ENCODE data around the gene GAS5. TPM values are rescaled to one million over a fixed set of nuclear protein-coding genes. Genes with fewer than 3 reads are reported as not detected.
"Not testable (repeated sequence)": the region's sequence is repeated elsewhere in the genome, so short reads cannot be mapped to it uniquely, and the experiment has no call there.

GAS5 gene
- total RNA-seq, 2 donors from 2014 or later, result 162 to 223 TPM

DNA sequence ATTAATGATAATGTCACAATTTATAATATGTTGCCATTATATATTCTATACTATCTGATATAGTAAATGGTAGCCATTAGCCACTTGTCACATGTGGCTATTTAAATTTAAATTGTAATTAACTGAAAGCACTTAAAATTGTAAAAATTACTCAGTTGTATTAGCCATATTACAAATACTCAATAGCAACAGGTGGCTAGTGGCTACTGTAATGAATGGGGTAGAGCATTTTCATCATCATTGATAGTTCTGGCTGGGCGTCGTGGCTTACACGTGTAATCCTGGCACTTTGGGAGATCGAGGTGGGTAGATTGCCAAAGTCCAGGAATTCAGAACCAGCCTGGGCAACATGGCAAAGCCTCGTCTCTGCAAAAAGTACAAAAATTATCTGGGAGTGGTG is 16.9 kb upstream of the GAS5 start:
- TF ChIP-seq POLR2A (IDR thresholded peaks at IDR 0.05) (no peak), POLR2AphosphoS5 (IDR thresholded peaks at IDR 0.05) (no peak)
- TF ChIP-seq, protein P1, sequence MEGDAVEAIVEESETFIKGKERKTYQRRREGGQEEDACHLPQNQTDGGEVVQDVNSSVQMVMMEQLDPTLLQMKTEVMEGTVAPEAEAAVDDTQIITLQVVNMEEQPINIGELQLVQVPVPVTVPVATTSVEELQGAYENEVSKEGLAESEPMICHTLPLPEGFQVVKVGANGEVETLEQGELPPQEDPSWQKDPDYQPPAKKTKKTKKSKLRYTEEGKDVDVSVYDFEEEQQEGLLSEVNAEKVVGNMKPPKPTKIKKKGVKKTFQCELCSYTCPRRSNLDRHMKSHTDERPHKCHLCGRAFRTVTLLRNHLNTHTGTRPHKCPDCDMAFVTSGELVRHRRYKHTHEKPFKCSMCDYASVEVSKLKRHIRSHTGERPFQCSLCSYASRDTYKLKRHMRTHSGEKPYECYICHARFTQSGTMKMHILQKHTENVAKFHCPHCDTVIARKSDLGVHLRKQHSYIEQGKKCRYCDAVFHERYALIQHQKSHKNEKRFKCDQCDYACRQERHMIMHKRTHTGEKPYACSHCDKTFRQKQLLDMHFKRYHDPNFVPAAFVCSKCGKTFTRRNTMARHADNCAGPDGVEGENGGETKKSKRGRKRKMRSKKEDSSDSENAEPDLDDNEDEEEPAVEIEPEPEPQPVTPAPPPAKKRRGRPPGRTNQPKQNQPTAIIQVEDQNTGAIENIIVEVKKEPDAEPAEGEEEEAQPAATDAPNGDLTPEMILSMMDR (IDR thresholded peaks at IDR 0.05), result no peak
- no peaks in the 10 kb centered on the region for H3K4me1 ChIP-seq (replicated peaks)
- no peak overlapping the region for H3K4me3 ChIP-seq
- no peak for DNase-seq (ENCODE audit: low spot score)
- 89% methylated on average over 5 of the region's 5 CpGs for WGBS
- H3K36me3 ChIP-seq, result no peaks in the 10 kb centered on the region
- H3K9me3 ChIP-seq, result no peaks in the 10 kb centered on the region
- intact Hi-C loops (cut with DNase I), result no loop called here
- H3K27me3 ChIP-seq (replicated peaks; ENCODE audit: insufficient read depth), result no peaks in the 10 kb centered on the region
- no peak overlapping the region for H3K27ac ChIP-seq

DNA sequence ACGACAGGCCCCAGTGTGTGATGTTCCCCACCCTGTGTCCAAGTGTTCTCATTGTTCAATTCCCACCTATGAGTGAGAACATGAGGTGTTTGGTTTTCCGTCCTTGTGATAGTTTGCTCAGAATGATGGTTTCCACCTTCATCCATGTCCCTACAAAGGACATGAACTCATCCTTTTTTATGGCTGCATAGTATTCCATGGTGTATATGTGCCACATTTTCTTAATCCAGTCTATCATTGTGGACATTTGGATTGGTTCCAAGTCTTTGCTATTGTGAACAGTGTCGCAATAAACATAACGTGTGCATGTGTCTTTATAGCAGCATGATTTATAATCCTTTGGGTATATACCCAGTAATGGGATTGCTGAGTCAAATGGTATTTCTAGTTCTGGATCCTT is 13.3 kb upstream of the GAS5 start:
- H3K27ac ChIP-seq; H3K4me3 ChIP-seq; intact Hi-C loops (cut with DNase I); DNase-seq (ENCODE audit: low spot score); H3K4me1 ChIP-seq (replicated peaks); H3K27me3 ChIP-seq (replicated peaks; ENCODE audit: insufficient read depth); H3K36me3 ChIP-seq; H3K9me3 ChIP-seq: not testable (repeated sequence)
- WGBS, result 90% methylated on average over 4 of the region's 4 CpGs

DNA sequence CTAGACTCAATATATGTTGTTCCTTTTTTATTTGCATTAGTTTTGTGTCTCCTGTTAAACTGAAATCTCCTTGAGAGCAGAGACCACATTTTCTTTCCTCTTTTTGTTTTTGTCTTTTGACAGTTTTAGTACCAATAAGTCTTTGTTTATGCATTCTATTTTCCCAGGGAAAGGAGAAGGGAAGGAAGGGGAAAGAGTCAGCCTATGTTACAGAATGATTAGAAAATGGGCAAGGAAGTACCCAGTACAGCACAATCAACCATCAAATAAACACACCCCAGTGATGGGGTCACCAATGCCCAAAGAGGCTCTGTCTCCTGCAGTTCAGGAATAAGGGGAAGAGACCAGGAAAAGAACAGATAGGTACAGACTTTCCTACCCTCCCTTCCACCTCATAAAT is 10.5 kb upstream of the GAS5 start:
- no peak for DNase-seq (ENCODE audit: low spot score)
- Histone ChIP-seq H3K27ac (no peak overlapping the region), H3K27me3 (replicated peaks; ENCODE audit: insufficient read depth) (no peaks in the 10 kb centered on the region), H3K4me3 (no peak overlapping the region), H3K36me3 (no peaks in the 10 kb centered on the region), H3K4me1 (replicated peaks) (no peaks in the 10 kb centered on the region), H3K9me3 (no peaks in the 10 kb centered on the region)
- intact Hi-C loops (cut with DNase I), result no loop called here
- TF ChIP-seq POLR2AphosphoS5 (IDR thresholded peaks at IDR 0.05) (no peak), POLR2A (IDR thresholded peaks at IDR 0.05) (no peak)
- TF ChIP-seq, protein P1 (IDR thresholded peaks at IDR 0.05), result no peak

DNA sequence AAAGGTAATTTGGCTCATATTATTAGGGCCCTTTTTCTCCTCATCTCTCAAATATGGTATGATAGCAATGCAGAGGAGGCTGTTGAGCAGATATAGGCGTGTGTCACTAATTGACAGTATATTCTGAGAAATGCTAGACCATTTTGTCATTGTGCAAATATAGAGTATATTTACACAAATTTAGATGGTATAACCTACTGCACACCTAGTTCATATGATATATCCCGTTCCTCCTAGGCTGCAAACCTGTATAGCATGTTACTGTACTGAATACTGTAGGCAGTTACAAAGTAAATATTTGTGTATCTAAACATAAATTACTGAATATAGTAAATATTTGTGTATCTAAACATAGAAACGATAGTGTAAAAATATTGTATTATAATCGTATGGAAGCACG is 8.9 kb upstream of the GAS5 start:
- no peaks in the 10 kb centered on the region for H3K27me3 ChIP-seq (replicated peaks; ENCODE audit: insufficient read depth)
- intact Hi-C loops (cut with DNase I), result no loop called here
- no peaks in the 10 kb centered on the region for H3K36me3 ChIP-seq
- TF ChIP-seq, protein P1 (IDR thresholded peaks at IDR 0.05), result no peak
- TF ChIP-seq POLR2A (IDR thresholded peaks at IDR 0.05) (no peak), POLR2AphosphoS5 (IDR thresholded peaks at IDR 0.05) (no peak)
- H3K4me3 ChIP-seq, result no peak overlapping the region
- H3K27ac ChIP-seq, result no peak overlapping the region
- no peak for DNase-seq (ENCODE audit: low spot score)
- no peaks in the 10 kb centered on the region for H3K4me1 ChIP-seq (replicated peaks)
- 77% methylated on average over 5 of the region's 5 CpGs for WGBS
- no peaks in the 10 kb centered on the region for H3K9me3 ChIP-seq

DNA sequence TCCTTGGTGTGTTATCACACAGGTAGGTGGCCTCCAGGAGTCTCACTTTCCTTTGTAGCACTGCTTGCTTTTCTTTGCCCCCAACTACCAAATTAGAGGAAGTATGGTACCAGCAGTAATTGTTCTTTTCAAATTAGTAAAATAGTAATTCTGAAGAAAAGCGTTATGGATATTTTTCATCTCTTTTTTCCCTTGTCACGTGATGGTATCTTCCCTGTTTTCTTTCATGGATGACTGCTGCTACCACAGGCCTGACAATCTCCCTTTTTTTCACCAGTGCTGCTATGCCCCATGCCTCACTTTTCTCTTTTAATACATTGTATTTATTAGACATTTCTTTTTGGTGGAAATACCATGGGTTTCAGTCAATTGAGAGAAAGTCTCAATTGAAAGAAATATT is 3.7 kb upstream of the GAS5 start:
- Histone ChIP-seq H3K9me3 (no peaks in the 10 kb centered on the region), H3K27ac (no peak overlapping the region), H3K4me1 (replicated peaks) (peaks cover 8% of the 10 kb centered on the region), H3K27me3 (replicated peaks; ENCODE audit: insufficient read depth) (no peaks in the 10 kb centered on the region), H3K36me3 (no peaks in the 10 kb centered on the region), H3K4me3 (no peak overlapping the region)
- intact Hi-C loops (cut with DNase I), result no loop called here
- 91% methylated on average over 2 of the region's 2 CpGs for WGBS
- DNase-seq (ENCODE audit: low spot score), result no peak
- TF ChIP-seq, protein P1 (IDR thresholded peaks at IDR 0.05), result no peak
- TF ChIP-seq POLR2A (IDR thresholded peaks at IDR 0.05), result no peak
- TF ChIP-seq POLR2AphosphoS5 (IDR thresholded peaks at IDR 0.05), result no peak

Measured in prostate gland (tissue), 2 donors.